Stimulated activated CD4-positive, alpha-beta T cell treated with anti-CD3 and anti-CD28 coated beads, TNF-alpha, amount 100 ng/mL, for 24 hours (primary cell): ENCODE results near the gene CEP85L.

Source experiments
- DNase-seq, 3 experiments: peaks; one replicate each; pipeline ENCODE4 v3.0.0-alpha.2; 2020; ENCODE audit warnings: low read depth in 3 of 3

Gene CEP85L

GRCh38 chr6:118542184-118542952 is 109.0 kb downstream of the CEP85L start:
- DNase-seq: no peak

GRCh38 chr6:118537574-118537973 is 113.8 kb downstream of the CEP85L start:
- DNase-seq: no peak

GRCh38 chr6:118536478-118536877 is 114.9 kb downstream of the CEP85L start:
- no peak for DNase-seq

GRCh38 chr6:118535176-118535844 is 116.1 kb downstream of the CEP85L start:
- no peak for DNase-seq

GRCh38 chr6:118530942-118531341 is 120.4 kb downstream of the CEP85L start:
- DNase-seq: no peak

GRCh38 chr6:118529756-118530155 is 121.6 kb downstream of the CEP85L start:
- DNase-seq: no peak

DNA sequence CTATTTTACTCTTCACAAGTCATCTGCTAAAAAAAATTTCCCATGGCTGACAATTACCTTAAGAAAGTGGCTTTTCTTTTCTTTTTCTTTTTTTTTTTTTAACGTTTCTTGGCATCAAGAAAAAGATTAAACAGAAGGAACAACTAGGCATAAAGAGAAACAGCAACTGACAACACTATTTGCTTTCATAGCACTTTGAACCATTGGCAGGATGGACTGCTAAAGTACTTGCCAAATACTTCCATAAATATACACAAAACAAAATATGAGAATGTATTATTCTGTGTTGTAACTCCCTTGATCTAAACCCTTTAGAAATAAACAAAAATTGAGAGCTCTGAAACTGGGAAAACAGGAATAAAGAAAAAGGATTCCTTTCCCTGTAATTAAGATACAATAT is 123.3 kb downstream of the CEP85L start:
- DNase-seq: no peak

DNA sequence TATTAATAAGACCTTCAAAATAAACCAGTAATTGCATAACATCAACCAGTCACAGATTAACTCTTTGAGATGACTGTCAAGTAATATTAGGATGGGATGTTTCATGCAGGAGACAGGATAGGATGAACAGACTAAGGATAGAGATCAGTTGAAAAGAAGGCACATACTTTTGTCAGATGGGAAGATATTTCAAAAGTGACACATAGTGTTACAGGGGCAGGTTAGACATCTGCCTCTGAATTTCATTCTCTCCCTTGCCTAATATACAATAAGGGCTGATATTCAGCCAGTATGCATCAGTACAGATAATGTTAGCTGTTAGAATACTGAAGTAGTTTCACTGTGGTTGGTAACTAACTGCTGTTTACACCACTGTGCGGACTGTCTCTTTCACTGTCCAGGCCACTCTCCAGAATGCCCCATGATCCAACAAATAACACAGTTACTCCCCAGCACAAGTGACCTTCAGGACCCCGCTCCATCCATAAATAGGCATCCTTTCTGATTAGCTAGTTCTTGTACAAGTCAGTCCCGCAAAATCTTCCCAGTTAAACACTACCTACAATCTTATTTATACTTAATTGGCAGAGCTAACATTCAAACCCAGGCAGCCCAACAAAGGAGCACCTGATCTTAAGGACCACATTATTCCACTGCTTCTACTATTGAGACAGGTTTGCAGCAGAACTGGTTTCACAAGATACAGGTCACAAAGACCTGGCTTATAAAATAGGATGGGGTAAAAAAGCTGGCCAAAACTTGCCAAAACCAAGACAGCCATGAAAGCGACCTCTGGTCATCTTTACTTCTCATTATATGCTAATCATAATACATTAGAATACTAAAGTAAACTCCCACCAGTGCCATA is 125.2 kb downstream of the CEP85L start:
- no peak for DNase-seq

GRCh38 chr6:118524686-118525085 is 126.7 kb downstream of the CEP85L start:
- peak in 1 of 3 experiments; percentile 2 for DNase-seq

DNA sequence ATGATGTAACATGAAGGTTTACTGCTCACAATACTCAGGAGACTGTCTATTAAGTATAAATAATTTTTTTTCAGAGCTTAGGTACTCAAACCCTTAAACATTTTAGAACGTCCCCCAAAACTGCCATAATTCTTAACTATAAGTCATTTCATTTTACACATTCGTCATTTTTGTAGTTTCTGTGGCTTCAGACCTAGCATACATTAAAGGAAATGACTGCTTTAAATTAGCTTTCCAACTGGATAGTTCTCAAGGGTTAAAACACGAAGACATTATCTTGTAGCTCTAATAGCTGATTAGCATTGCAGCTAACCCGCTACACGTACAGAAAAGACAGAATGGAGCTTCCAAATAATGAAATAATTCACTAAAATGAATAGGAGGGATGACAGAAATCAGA is 128.2 kb downstream of the CEP85L start:
- no peak for DNase-seq

DNA sequence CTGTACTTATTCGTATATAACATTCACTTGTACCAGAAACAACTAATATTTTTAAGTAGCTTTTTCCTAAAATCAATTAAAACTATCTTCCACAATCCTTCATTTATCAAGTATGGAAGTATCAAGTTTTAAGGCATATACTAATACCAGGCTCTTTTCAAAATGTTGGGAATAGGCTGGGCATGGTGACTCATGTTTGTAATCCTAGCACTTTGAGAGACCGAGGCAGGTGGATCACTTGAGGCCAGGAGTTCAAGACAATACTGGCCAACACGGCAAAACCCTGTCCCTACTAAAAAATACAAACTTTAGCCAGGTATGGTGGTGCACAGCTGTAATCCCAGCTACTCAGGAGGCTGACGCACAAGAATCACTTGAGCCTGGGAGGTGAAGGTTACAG is 129.0 kb downstream of the CEP85L start:
- DNase-seq: no peak

DNA sequence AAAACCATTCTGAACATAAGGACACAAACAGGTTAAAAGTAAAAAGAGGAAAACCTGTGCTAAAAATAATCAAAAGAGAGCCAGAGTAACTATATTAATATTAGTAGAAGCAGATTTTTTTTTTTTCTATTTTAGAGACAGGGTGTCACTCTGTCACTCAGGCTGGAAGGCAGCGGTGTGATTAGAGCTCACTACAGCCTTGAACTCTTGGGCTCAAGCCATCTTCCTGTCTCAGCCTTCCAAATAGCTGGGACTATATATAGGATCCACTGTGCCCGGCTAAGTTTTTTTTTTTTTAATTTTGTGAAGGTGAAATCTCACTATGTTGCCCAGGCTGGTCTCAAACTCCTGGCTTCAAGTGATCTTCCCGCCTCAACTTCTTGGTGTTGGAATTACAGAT is 136.7 kb downstream of the CEP85L start:
- no peak for DNase-seq

DNA sequence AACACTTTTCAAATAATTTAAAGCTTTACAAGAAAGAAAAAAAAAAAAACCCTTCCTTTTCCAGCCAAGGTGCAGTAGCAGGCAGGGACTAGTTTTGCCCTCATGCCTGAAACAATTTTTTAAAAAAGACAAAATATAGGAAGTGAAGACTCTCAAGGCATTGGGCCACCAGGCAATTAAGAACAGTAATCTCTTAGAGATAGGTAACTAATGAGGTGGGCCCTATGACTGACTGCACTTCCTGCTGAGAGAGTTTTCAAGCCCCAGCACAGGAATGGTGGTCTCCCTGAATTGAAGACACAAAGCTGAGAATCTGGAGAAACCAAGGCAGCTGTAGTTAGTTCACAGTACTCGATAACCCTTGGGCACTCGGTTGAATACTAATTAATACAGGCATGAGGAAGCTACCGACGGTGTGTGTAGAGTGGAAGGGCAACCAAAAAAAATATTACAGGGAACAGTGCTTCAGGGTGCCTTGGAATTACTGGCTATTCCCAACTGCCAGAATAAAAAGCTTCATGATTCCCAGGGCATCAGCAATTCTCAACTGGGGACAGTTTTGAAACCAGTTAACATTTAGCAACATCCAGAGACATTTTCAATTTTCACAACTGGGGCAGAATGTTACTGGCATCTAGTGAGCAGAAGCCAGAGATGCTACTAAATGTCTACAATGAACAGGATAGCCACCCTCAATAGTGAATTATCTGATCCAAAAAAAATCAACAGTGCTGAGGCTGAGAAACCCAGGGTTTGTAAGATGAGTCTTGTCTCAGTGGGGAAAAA is 139.3 kb downstream of the CEP85L start:
- DNase-seq: no peak

DNA sequence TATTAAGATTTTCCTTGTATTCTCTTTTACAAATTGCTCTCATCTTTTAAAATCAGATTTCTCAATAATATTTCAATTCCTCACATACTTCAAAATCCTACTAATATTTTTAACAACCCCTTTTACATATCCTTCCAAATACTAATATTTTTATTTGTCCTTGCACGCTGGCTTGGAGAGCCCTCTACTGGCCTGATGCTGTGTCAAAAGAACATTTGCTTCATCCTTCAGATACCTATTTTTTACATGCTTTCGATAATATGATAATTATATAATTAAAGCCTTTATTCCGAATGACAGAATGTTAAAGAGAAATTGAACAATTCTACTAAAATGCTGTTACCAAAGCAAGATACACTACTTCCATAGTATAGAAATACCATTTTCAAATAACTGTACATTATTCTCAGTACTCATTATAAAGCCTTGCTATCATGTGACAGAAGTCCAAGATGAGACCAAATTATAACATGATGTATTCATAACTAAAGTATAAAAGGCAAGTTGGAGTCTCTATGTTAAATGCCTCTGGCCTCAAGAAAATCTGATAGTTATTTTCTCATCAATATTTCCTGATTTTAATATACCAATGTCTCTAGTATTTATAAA is 142.3 kb downstream of the CEP85L start:
- DNase-seq: no peak

DNA sequence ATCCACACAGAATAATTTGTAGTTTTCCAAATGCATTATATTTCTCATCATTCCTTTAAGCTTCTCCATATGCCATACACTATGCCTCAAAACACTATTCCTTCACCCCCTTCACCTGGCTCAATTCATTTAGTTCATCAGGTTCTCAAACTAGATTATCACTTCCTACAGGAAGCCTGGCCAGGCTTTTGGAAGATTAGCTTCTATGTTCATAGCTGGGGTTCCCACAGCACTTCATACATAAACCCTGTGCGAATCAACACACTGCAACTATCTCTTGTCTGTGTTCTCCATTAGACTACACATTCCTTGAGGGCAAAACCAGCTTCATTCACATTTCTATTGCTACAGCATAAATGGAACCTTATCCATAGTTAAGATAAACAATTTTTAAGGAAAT is 143.8 kb downstream of the CEP85L start:
- no peak for DNase-seq

GRCh38 chr6:118506071-118506638 is 145.2 kb downstream of the CEP85L start:
- DNase-seq: no peak

- DNase-seq: no peak
Observed at GRCh38 chr6:118505656-118506055, 145.7 kb downstream of the CEP85L start.

- DNase-seq: no peak
Observed at GRCh38 chr6:118504611-118505010, 146.8 kb downstream of the CEP85L start.

DNA sequence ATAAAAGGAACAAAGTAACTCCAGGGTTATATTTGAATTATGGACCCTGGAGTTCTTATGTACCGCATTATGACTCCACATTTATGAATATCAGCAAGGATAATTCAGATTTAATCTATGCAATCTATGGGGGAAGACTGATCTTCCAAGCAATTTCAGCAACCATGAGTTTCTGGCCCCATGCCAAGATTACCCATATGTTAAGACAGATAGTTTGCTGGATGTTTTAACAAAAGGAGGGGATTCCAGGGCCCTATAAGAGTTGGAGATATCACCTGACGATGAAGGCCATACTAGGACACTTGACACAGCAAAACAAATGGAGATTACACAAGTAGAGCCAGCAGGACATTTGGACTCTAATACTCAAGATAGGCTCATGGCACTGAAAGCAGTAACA is 149.2 kb downstream of the CEP85L start:
- DNase-seq: no peak

DNA sequence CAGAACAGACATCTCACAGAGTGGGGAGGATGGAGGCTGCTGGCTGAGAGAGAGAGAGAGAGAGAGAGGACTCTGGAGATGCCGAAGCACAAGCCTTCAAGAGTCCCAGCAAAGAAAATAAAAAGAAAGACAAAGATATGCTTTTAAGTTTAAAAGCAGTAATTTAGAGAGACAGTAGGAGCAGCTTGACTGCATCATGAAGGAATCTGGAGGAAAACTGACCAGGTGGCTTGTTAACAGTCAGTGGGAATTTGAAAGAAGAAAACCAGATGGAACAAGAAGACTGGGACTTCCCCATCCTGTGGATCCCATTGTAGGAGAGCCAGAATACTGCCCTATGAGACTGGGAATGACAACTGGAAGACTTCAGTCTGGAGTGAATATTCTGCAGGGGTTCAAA is 149.6 kb downstream of the CEP85L start:
- DNase-seq: no peak

GRCh38 chr6:118501099-118501498 is 150.3 kb downstream of the CEP85L start:
- DNase-seq: no peak
